Stomach (tissue), 9 donors: ENCODE measurements around the gene ATG16L2. TPM values are rescaled to one million over a fixed set of nuclear protein-coding genes. Genes with fewer than 3 reads are reported as not detected.

Source experiments
- DNase-seq, 2 donors: peaks; one replicate each; pipeline versions ENCODE4 v3.0.0 to v3.0.0-alpha.2; 2013 to 2019
- H3K27ac ChIP-seq, 5 donors: fragments of 200-600 bp in 4 of 5; sonication (generic) in 4 of 5; one replicate each; pipeline ENCODE4 v1.5.1; 2013 to 2019; ENCODE audit warnings: mild to moderate bottlenecking in 1 of 5, moderate library complexity in 1 of 5
- H3K27me3 ChIP-seq, 3 donors: fragments of 200-600 bp; sonication (generic); one replicate each; pipeline ENCODE4 v1.5.1; 2017 to 2019; ENCODE audit warnings: mixed run types in 1 of 3
- H3K36me3 ChIP-seq, 4 donors: fragments of 200-600 bp; sonication (generic); 1 replicate in 3 of 4; 2 replicates in 1 of 4; pipeline ENCODE4 v1.5.1; 2016 to 2019
- H3K4me1 ChIP-seq, 4 donors: fragments of 200-600 bp; sonication (generic); one replicate each; pipeline ENCODE4 v1.5.1; 2016 to 2019
- H3K4me3 ChIP-seq, 4 donors: fragments of 200-600 bp; sonication (generic) in 3 of 4; one replicate each; pipeline ENCODE4 v1.5.1; 2016 to 2019; ENCODE audit warnings: mild to moderate bottlenecking in 1 of 4
- H3K9me3 ChIP-seq, 4 donors: fragments of 200-600 bp; sonication (generic); one replicate each; pipeline ENCODE4 v1.5.1; 2016 to 2019
- CTCF ChIP-seq, 7 experiments: fragments of 450-650 bp in 4 of 7; fragments of 200-600 bp in 3 of 7; sonication (generic) in 3 of 7; IDR thresholded peaks; one replicate each; pipeline ENCODE4 v1.5.1; 2016 to 2019; ENCODE audit warnings: antibody characterized with exemption in 7 of 7, control low read depth in 2 of 7, mild to moderate bottlenecking in 1 of 7
- EP300 ChIP-seq: sonication (generic); formaldehyde crosslinking; IDR thresholded peaks from one replicate; pipeline ENCODE4 v1.6.1; 2017; ENCODE audit warnings: antibody characterized with exemption
- POLR2A ChIP-seq, 4 donors: fragments of 450-650 bp; IDR thresholded peaks; one replicate each; pipeline ENCODE4 v1.6.1; 2016; ENCODE audit warnings: antibody characterized with exemption in 4 of 4, control low read depth in 2 of 4, mild to moderate bottlenecking in 1 of 4, moderate library complexity in 1 of 4
- POLR2AphosphoS5 ChIP-seq, 3 donors: sonication (generic); formaldehyde crosslinking; IDR thresholded peaks; one replicate each; pipeline ENCODE4 v1.6.1; 2016; ENCODE audit warnings: antibody characterized with exemption in 3 of 3
- WGBS, 5 donors: extraction: QIAGEN DNeasy Blood & Tissue Kit in 3 of 5; methylation state at CpG; one replicate each; pipeline versions ENCODE4 v1.1.5 to v1.1.7; 2013 to 2018; 5-methylcytosine and 5-hydroxymethylcytosine counted together
- intact Hi-C: fragments of 100-400 bp; cut with DNase I; formaldehyde crosslinking; loops from one replicate; pipeline ENCODE4 v1.15.1; 2023; ENCODE audit warnings: low total_unique reads
- polyA plus RNA-seq, 3 donors: library from polyadenylated mRNA; stranded (reverse); fragments of 200-250 nt; gene quantifications; one replicate each; pipeline ENCODE4 v1.2.3, GENCODE V29; 2013
- total RNA-seq, 5 donors: library from RNA; depleted of rRNA; stranded (reverse); fragments of >200 nt; gene quantifications; one replicate each; pipeline versions ENCODE4 v1.1.0 to v1.2.3, GENCODE V29; 2014 to 2016
- donor health status: healthy with polysubstance abuse.
- donor health status: Bipolar disorder and iron deficiency.
- donor health status: healthy.

ATG16L2 gene
- total and polyA plus RNA-seq, 8 donors, result 13.0 to 266 (median 38.2) TPM

- DNase-seq, result no peak
- H3K27me3 ChIP-seq, result no peaks in the 10 kb centered on the region
- peaks cover 0 to 14% (median 6%) of the 10 kb centered on the region in 4 donors for H3K4me1 ChIP-seq
- no peak overlapping the region for H3K27ac ChIP-seq
- TF ChIP-seq CTCF (IDR thresholded peaks at IDR 0.05) (no peak), EP300 (no peak), POLR2AphosphoS5 (IDR thresholded peaks at IDR 0.05) (no peak), POLR2A (IDR thresholded peaks at IDR 0.05) (no peak)
- H3K9me3 ChIP-seq, result no peaks in the 10 kb centered on the region
- intact Hi-C loops, result no loop called here
- 97 to 100% (median 100%) methylated on average over 1 of the region's 1 CpG for WGBS, 5 donors
- H3K36me3 ChIP-seq, result peaks cover 0 to 16% (median 11%) of the 10 kb centered on the region in 4 donors
- H3K4me3 ChIP-seq, result no peak overlapping the region
These were observed 48.9 kb downstream of the ATG16L2 start for GRCh38 chr11:72863091-72863490.

- intact Hi-C loops, result no loop called here
- TF ChIP-seq POLR2AphosphoS5 (IDR thresholded peaks at IDR 0.05), result no peak
- no peak for TF ChIP-seq EP300
- TF ChIP-seq POLR2A (IDR thresholded peaks at IDR 0.05), result no peak
- no peak for TF ChIP-seq CTCF (IDR thresholded peaks at IDR 0.05)
- peaks cover 0 to 18% (median 15%) of the 10 kb centered on the region in 4 donors for H3K36me3 ChIP-seq
- H3K4me1 ChIP-seq, result peaks cover 0 to 14% (median 6%) of the 10 kb centered on the region in 4 donors
- no peak overlapping the region for H3K4me3 ChIP-seq
- no peaks in the 10 kb centered on the region for H3K9me3 ChIP-seq
- no peak overlapping the region for H3K27ac ChIP-seq
- H3K27me3 ChIP-seq, result no peaks in the 10 kb centered on the region
- DNase-seq, result peak in 1 of 2 donors; percentile 18
- WGBS, 5 donors, result 46 to 79% (median 63%) methylated on average over 1 of the region's 1 CpG
These were observed 49.7 kb downstream of the ATG16L2 start for GRCh38 chr11:72863916-72864315.

GRCh38 chr11:72864702-72865655 lies 50.8 kb downstream of the ATG16L2 start:
- peaks cover 0 to 18% (median 15%) of the 10 kb centered on the region in 4 donors for H3K36me3 ChIP-seq
- TF ChIP-seq POLR2A (IDR thresholded peaks at IDR 0.05), result no peak
- intact Hi-C loops, result no loop called here
- no peaks in the 10 kb centered on the region for H3K27me3 ChIP-seq
- peak in 1 of 2 donors; percentile 74 for DNase-seq
- H3K4me1 ChIP-seq, result peaks cover 0 to 14% (median 6%) of the 10 kb centered on the region in 4 donors
- H3K4me3 ChIP-seq, result no peak overlapping the region
- 39 to 56% (median 53%) methylated on average over 5 of the region's 5 CpGs for WGBS, 5 donors
- no peak overlapping the region for H3K27ac ChIP-seq
- no peaks in the 10 kb centered on the region for H3K9me3 ChIP-seq

GRCh38 chr11:72867970-72868369 lies 53.8 kb downstream of the ATG16L2 start:
- intact Hi-C loops, result no loop called here
- Histone ChIP-seq H3K27ac (no peak overlapping the region), H3K9me3 (no peaks in the 10 kb centered on the region), H3K36me3 (peaks cover 0 to 18% (median 15%) of the 10 kb centered on the region in 4 donors), H3K4me1 (peaks cover 0 to 14% (median 6%) of the 10 kb centered on the region in 4 donors), H3K4me3 (no peak overlapping the region), H3K27me3 (no peaks in the 10 kb centered on the region)
- TF ChIP-seq POLR2A (IDR thresholded peaks at IDR 0.05) (no peak), CTCF (IDR thresholded peaks at IDR 0.05) (no peak), POLR2AphosphoS5 (IDR thresholded peaks at IDR 0.05) (no peak), EP300 (no peak)
- no peak for DNase-seq
- WGBS, 5 donors, result 93 to 99% (median 98%) methylated on average over 5 of the region's 5 CpGs
